ENCODE results near the gene RBM43.
A peak's percentile ranks its signal among the peaks of the same experiment; 100 is the strongest.
"Not testable (repeated sequence)": the region's sequence is repeated elsewhere in the genome, so short reads cannot be mapped to it uniquely, and the experiment has no call there.

The RBM43 gene

DNA sequence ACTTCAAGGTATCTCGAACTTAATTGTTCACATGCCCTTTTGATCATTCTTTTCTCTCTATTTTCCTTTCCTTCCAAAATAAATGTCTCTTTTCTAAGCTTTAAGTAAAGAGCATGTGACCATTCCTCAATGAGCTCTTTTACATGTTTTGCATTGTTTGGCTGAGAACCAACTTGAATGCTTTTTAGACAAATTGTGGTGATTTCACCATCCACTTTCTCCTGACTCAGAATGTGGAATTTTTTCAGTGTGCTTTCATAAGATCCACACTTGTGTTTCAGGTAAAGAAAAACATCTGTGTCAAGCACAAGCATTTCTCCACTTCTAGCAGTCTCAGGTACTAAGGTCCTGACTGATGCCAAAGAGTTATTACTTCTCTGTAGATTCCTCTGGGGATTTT is 10.7 kb downstream of the RBM43 start:
- Mint-ChIP-seq H3K9me3 (peaks cover 9% of the 10 kb centered on the region), H3K27me3 (no peaks in the 10 kb centered on the region), H3K27ac (no peak overlapping the region), H3K4me1 (no peaks in the 10 kb centered on the region), H3K4me3 (no peak overlapping the region), H3K36me3 (peaks cover 71% of the 10 kb centered on the region)
- ATAC-seq: no peak

GRCh38 chr2:151247432-151247831 is 14.2 kb downstream of the RBM43 start:
- Mint-ChIP-seq H3K27ac (no peak overlapping the region), H3K4me3 (no peak overlapping the region), H3K4me1 (no peaks in the 10 kb centered on the region)

DNA sequence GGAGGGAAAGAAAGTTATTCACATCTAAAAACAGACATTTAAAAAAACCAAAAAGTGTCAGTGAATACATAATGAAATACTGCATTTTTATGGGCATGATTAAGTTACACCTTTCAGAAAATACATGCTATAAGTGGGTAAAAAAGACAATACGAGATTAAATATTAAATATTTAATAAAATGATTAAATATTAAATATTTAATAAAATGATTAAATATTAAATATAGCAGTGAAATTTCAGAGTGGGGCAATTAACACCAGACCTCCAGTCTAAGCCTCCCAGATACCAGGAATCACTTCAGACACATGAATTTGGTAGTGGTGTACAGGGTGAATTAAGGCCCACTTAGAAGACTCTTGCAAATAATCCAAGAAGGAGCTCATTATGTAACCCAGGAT is 15.5 kb downstream of the RBM43 start:
- no peak overlapping the region for H3K4me3 Mint-ChIP-seq
- peaks cover 19% of the 10 kb centered on the region for H3K9me3 Mint-ChIP-seq
- no peaks in the 10 kb centered on the region for H3K4me1 Mint-ChIP-seq
- H3K27ac Mint-ChIP-seq: no peak overlapping the region
- ATAC-seq: no peak
- H3K27me3 Mint-ChIP-seq: no peaks in the 10 kb centered on the region
- peaks cover 47% of the 10 kb centered on the region for H3K36me3 Mint-ChIP-seq

More at GRCh38 chr2:151247432-151247831, 14.2 kb downstream of the RBM43 start:
- H3K9me3 Mint-ChIP-seq: peaks cover 19% of the 10 kb centered on the region
- no peaks in the 10 kb centered on the region for H3K27me3 Mint-ChIP-seq
- no peak for ATAC-seq
- H3K36me3 Mint-ChIP-seq: peaks cover 59% of the 10 kb centered on the region

DNA sequence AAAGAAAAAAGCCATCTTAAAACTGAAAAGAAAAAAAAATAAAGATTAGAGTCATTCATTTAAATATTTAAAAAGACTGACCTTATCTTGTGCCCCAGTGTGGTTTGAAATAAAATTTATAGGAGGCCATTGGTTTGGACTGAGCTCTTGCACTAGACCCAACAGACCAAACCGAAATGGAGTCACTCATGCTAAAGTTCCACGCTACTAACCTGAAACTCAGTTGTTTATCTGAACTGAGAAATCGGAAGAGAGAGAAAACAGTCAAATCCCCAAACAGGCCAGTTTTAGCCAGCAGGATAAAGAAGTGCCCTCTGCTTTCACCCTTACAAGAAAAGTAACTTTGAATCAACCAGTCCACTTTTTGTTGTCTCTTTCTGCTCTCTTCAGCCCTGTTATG is 18.2 kb downstream of the RBM43 start:
- Mint-ChIP-seq H3K4me1 (no peaks in the 10 kb centered on the region), H3K9me3 (peaks cover 14% of the 10 kb centered on the region), H3K4me3 (no peak overlapping the region), H3K27me3 (no peaks in the 10 kb centered on the region), H3K27ac (no peak overlapping the region), H3K36me3 (peaks cover 20% of the 10 kb centered on the region)
- no peak for ATAC-seq

DNA sequence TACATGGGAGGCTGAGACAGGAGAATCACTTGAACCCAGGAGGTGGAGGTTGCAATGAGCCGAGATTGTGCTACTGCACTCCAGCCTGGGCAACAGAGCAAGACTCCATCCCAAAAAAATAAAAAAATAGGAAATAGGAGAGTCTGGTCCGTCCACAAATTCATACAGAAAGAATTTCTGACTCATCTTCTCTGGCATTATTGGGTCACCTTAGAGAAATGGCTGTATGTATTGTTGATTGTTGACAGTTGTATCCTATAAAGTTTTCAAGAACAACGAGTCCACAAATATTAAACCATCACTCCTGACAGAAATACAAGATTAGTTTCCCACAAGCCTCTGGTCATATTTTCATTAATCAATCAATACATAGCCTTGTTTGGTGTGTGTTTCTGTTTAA is 20.4 kb downstream of the RBM43 start:
- H3K9me3 Mint-ChIP-seq: peaks cover 10% of the 10 kb centered on the region
- no peaks in the 10 kb centered on the region for H3K4me1 Mint-ChIP-seq
- H3K4me3 Mint-ChIP-seq: no peak overlapping the region
- ATAC-seq: no peak
- H3K36me3 Mint-ChIP-seq: peaks cover 13% of the 10 kb centered on the region
- H3K27me3 Mint-ChIP-seq: no peaks in the 10 kb centered on the region
- H3K27ac Mint-ChIP-seq: no peak overlapping the region

- Mint-ChIP-seq H3K4me1 (no peaks in the 10 kb centered on the region), H3K4me3 (no peak overlapping the region), H3K27ac (no peak overlapping the region), H3K36me3 (peaks cover 6% of the 10 kb centered on the region), H3K27me3 (no peaks in the 10 kb centered on the region), H3K9me3 (peaks cover 5% of the 10 kb centered on the region)
- ATAC-seq: no peak
Measured at GRCh38 chr2:151240433-151240832, 21.2 kb downstream of the RBM43 start.

- no peaks in the 10 kb centered on the region for H3K4me1 Mint-ChIP-seq
- H3K9me3 Mint-ChIP-seq: no peaks in the 10 kb centered on the region
- no peaks in the 10 kb centered on the region for H3K27me3 Mint-ChIP-seq
- ATAC-seq: no peak
- no peak overlapping the region for H3K27ac Mint-ChIP-seq
- H3K4me3 Mint-ChIP-seq: no peak overlapping the region
- H3K36me3 Mint-ChIP-seq: no peaks in the 10 kb centered on the region
Measured at GRCh38 chr2:151239624-151240023, 22.0 kb downstream of the RBM43 start.

GRCh38 chr2:151238527-151239487 is 22.9 kb downstream of the RBM43 start:
- H3K4me3 Mint-ChIP-seq: no peak overlapping the region
- ATAC-seq: peak; percentile 71
- no peaks in the 10 kb centered on the region for H3K36me3 Mint-ChIP-seq
- H3K4me1 Mint-ChIP-seq: no peaks in the 10 kb centered on the region
- H3K9me3 Mint-ChIP-seq: no peaks in the 10 kb centered on the region
- no peak overlapping the region for H3K27ac Mint-ChIP-seq
- no peaks in the 10 kb centered on the region for H3K27me3 Mint-ChIP-seq

DNA sequence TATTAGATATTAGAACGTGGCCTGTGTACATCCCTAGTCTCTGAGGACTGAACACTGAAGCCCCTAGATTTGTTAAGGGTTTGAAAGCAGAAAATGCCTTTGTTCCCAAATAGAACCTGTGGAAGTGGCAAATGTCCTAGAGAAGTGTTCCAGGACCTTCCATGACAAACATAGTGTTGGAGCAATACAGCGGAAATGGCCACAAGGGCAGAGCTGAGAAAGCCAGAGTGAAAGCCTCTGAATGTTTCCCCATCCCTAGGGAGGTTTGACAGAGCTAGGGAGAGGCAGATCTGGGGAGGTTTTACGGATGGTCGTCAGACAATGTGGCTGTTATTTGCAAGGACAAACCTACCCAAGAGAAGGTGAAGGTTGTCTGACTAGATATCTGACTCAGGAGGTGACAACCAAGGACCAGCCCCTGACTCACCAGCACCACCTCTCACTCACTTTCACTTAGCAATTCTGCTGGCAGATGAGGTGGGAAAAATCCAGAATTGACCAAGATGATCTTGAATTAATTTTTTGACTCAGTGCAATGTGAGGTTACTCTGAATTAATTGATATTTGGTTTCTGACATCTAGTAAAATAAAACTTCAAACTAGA is 24.1 kb downstream of the RBM43 start:
- peaks cover 5% of the 10 kb centered on the region for H3K4me1 Mint-ChIP-seq
- peaks cover 8% of the 10 kb centered on the region for H3K27me3 Mint-ChIP-seq
- ATAC-seq: no peak
- no peaks in the 10 kb centered on the region for H3K36me3 Mint-ChIP-seq
- H3K27ac Mint-ChIP-seq: no peak overlapping the region
- no peak overlapping the region for H3K4me3 Mint-ChIP-seq
- H3K9me3 Mint-ChIP-seq: no peaks in the 10 kb centered on the region

DNA sequence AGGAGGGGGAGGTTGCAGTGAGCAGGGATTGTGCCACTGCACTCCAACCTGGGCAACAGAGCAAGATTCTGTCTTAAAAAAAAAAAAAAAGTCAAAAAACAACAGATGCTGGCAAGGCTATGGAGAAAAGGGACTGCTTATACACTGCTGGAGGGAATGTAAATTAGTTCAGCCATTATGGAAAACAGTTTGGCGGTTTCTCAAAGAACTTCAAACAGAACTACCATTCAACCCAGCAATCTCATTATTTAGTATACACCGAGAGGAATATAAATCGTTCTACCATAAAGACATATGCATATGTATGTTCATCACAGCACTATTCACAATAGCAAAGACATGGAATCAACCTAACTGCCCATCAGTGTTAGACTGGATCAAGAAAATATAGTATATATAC is 27.9 kb downstream of the RBM43 start:
- H3K27ac Mint-ChIP-seq, H3K4me3 Mint-ChIP-seq, H3K9me3 Mint-ChIP-seq, H3K36me3 Mint-ChIP-seq, H3K4me1 Mint-ChIP-seq, ATAC-seq: not testable (repeated sequence)
- H3K27me3 Mint-ChIP-seq: peaks cover 27% of the 10 kb centered on the region

DNA sequence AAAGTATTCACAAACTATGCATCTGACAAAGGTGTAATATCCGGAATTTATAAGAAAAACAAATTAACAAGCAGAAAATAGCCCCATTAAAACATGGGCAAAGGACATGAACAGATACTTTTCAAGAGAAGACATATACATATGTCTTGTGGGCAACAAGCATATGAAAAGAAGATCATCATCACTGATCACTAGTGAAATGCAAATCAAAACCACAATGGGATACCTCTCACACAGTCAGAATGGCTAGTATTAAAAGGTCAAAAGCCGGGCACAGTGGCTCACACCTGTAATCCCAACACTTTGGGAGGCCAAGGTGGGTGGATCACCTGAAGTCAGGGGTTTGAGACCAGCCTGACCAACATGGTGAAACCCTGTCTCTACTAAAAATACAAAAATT is 28.4 kb downstream of the RBM43 start:
- not testable (repeated sequence) for ATAC-seq, H3K36me3 Mint-ChIP-seq, H3K4me3 Mint-ChIP-seq, H3K9me3 Mint-ChIP-seq, H3K4me1 Mint-ChIP-seq, H3K27ac Mint-ChIP-seq
- peaks cover 27% of the 10 kb centered on the region for H3K27me3 Mint-ChIP-seq

- Mint-ChIP-seq H3K4me1 (peaks cover 5% of the 10 kb centered on the region), H3K27ac (no peak overlapping the region), H3K4me3 (no peak overlapping the region), H3K9me3 (no peaks in the 10 kb centered on the region), H3K36me3 (no peaks in the 10 kb centered on the region), H3K27me3 (peaks cover 27% of the 10 kb centered on the region)
- ATAC-seq: no peak
Measured at GRCh38 chr2:151230627-151231140, 31.0 kb downstream of the RBM43 start.

- Mint-ChIP-seq H3K27ac (no peak overlapping the region), H3K27me3 (peaks cover 33% of the 10 kb centered on the region), H3K9me3 (no peaks in the 10 kb centered on the region), H3K4me1 (peaks cover 5% of the 10 kb centered on the region), H3K4me3 (no peak overlapping the region), H3K36me3 (no peaks in the 10 kb centered on the region)
- no peak for ATAC-seq
Measured at GRCh38 chr2:151228847-151229512, 32.7 kb downstream of the RBM43 start.

DNA sequence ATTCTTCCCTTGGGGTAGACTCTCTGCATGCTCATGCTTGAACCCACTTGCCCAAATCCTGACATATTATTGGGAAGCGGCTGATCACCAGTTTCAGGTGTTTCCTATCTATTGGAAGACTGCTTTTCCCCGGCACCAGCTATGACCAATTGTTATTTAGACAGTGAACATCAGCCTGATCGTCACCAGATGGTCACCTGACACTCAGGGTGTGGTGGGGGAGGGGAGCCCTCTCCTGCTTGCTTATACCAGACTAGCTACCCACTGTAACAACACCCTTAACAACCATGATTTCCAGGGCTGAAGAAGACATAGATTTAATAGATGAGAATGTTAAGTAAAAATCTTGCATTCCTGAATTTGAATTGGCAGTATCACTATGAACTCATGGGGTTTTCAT is 44.3 kb downstream of the RBM43 start:
- no peak for ATAC-seq
- Mint-ChIP-seq H3K4me1 (no peaks in the 10 kb centered on the region), H3K27ac (no peak overlapping the region), H3K4me3 (no peak overlapping the region), H3K27me3 (peaks cover 9% of the 10 kb centered on the region), H3K9me3 (no peaks in the 10 kb centered on the region), H3K36me3 (no peaks in the 10 kb centered on the region)

GRCh38 chr2:151207100-151207499 is 54.6 kb downstream of the RBM43 start:
- no peaks in the 10 kb centered on the region for H3K27me3 Mint-ChIP-seq
- no peaks in the 10 kb centered on the region for H3K36me3 Mint-ChIP-seq
- no peak overlapping the region for H3K27ac Mint-ChIP-seq
- ATAC-seq: no peak
- no peaks in the 10 kb centered on the region for H3K4me1 Mint-ChIP-seq
- no peaks in the 10 kb centered on the region for H3K9me3 Mint-ChIP-seq
- no peak overlapping the region for H3K4me3 Mint-ChIP-seq
